BJ (cell line): ENCODE data around the gene NELL2. TPM values are rescaled to one million over a fixed set of nuclear protein-coding genes. Genes with fewer than 3 reads are reported as not detected.

ENCODE experiments used
- CTCF ChIA-PET: fragments of 350-600 bp; formaldehyde crosslinking; extraction: SDS; loops from one replicate; lab custom pipeline; 2021; ENCODE audit warnings: antibody characterized with exemption, inconsistent platforms; lab: Yijun Ruan, JAX
- POLR2A ChIA-PET: fragments of 300-600 bp; sonication (Branson Sonifier 250); formaldehyde crosslinking; extraction: SDS; loops from one replicate; lab custom pipeline; 2021; ENCODE audit warnings: antibody characterized with exemption; lab: Charles Lee
- DNase-seq: peaks from one replicate; pipeline ENCODE4 v3.0.0-alpha.2; 2011; ENCODE audit warnings: low read depth
- H3K27me3 ChIP-seq: 2 replicates; pipeline ENCODE4 v1.6.0; 2011; ENCODE audit warnings: low read length; ENCODE audit not compliant: control insufficient read depth, insufficient read depth
- H3K36me3 ChIP-seq: 2 replicates; pipeline ENCODE4 v1.5.1; 2011; ENCODE audit warnings: low read length; ENCODE audit not compliant: control insufficient read depth, insufficient read depth
- H3K4me3 ChIP-seq: 2 replicates; pipeline ENCODE4 v1.5.1; 2011; ENCODE audit warnings: low read depth, mild to moderate bottlenecking, control low read depth, low read length
- polyA plus RNA-seq: library from polyadenylated mRNA; depleted of rRNA; stranded (reverse); fragments of >200 nt; gene quantifications from 2 replicates; pipeline ENCODE4 v1.2.3, GENCODE V29; 2011
- TF ChIP-seq, protein P1 (sequence below): IDR thresholded peaks from 2 replicates; pipeline ENCODE4 v1.5.1; 2011; ENCODE audit warnings: low read depth, mild to moderate bottlenecking, control low read depth, inconsistent platforms, low read length, moderate library complexity; ENCODE audit not compliant: insufficient read depth

NELL2 gene
- polyA plus RNA-seq, 1 experiment, result 0.23 TPM

- H3K4me3 ChIP-seq, result no peak overlapping the region
- no peaks in the 10 kb centered on the region for H3K27me3 ChIP-seq
- ChIA-PET CTCF (no interaction called here), POLR2A (no interaction called here)
- no peaks in the 10 kb centered on the region for H3K36me3 ChIP-seq
- no peak for DNase-seq
- TF ChIP-seq, protein P1, sequence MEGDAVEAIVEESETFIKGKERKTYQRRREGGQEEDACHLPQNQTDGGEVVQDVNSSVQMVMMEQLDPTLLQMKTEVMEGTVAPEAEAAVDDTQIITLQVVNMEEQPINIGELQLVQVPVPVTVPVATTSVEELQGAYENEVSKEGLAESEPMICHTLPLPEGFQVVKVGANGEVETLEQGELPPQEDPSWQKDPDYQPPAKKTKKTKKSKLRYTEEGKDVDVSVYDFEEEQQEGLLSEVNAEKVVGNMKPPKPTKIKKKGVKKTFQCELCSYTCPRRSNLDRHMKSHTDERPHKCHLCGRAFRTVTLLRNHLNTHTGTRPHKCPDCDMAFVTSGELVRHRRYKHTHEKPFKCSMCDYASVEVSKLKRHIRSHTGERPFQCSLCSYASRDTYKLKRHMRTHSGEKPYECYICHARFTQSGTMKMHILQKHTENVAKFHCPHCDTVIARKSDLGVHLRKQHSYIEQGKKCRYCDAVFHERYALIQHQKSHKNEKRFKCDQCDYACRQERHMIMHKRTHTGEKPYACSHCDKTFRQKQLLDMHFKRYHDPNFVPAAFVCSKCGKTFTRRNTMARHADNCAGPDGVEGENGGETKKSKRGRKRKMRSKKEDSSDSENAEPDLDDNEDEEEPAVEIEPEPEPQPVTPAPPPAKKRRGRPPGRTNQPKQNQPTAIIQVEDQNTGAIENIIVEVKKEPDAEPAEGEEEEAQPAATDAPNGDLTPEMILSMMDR, result no peak
Measured at GRCh38 chr12:44677724-44678123, 198.4 kb downstream of the NELL2 start.

GRCh38 chr12:44674875-44675274, 201.2 kb downstream of the NELL2 start:
- Histone ChIP-seq H3K36me3 (no peaks in the 10 kb centered on the region), H3K4me3 (no peak overlapping the region), H3K27me3 (no peaks in the 10 kb centered on the region)
- ChIA-PET CTCF (no interaction called here), POLR2A (no interaction called here)
- DNase-seq, result no peak
- TF ChIP-seq, protein P1, result no peak

DNA sequence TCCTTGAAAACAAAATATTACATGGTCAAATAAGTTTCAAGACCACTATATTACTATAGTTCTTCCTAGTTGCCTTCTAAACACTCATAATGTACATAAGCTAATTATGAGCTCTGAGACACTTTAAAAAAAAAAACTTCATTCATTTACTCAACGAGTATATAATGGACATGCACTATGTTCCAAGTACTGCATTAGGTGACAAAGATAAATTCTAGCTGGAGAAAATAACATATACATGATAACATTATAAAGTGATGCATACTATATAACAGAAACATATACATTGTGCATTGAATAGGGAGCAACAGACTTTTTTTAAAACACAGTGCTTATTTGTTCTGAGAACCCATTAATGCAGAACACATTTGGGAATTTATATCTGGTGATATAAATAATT, 202.3 kb downstream of the NELL2 start:
- H3K36me3 ChIP-seq, result no peaks in the 10 kb centered on the region
- H3K4me3 ChIP-seq, result no peak overlapping the region
- TF ChIP-seq, protein P1, result no peak
- no peak for DNase-seq
- ChIA-PET CTCF (no interaction called here), POLR2A (no interaction called here)
- no peaks in the 10 kb centered on the region for H3K27me3 ChIP-seq

- ChIA-PET POLR2A (no interaction called here), CTCF (no interaction called here)
- Histone ChIP-seq H3K27me3 (no peaks in the 10 kb centered on the region), H3K4me3 (no peak overlapping the region), H3K36me3 (no peaks in the 10 kb centered on the region)
- TF ChIP-seq, protein P1, result no peak
- DNase-seq, result no peak
Measured at GRCh38 chr12:44672042-44672441, 204.1 kb downstream of the NELL2 start.

DNA sequence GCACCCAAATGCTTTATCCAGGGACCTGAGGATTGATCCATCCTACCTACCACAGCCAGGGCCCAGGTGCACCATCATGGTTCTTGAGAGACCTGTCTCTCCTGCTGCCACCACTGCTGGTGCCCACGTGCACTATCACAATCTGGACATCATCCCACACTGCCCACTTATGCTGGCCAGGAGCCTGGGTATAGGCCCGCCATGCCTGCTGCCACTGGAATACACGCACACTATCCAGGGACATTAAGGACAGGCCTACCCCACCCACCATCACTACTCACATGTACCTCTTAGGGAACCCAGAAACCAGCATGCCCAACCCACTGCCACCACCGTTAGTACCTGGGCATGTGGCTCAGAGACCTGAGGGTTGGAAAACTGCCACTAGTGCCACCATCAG, 207.7 kb downstream of the NELL2 start:
- TF ChIP-seq, protein P1, result no peak
- POLR2A ChIA-PET, result no interaction called here
- no peak overlapping the region for H3K4me3 ChIP-seq
- no peak for DNase-seq
- CTCF ChIA-PET, result no interaction called here
- no peaks in the 10 kb centered on the region for H3K36me3 ChIP-seq
- H3K27me3 ChIP-seq, result no peaks in the 10 kb centered on the region
